ENCODE results near the gene TUBB3.
A peak's percentile ranks its signal among the peaks of the same experiment; 100 is the strongest.
"Not testable (repeated sequence)": the region's sequence is repeated elsewhere in the genome, so short reads cannot be mapped to it uniquely, and the experiment has no call there.

Gene TUBB3

DNA sequence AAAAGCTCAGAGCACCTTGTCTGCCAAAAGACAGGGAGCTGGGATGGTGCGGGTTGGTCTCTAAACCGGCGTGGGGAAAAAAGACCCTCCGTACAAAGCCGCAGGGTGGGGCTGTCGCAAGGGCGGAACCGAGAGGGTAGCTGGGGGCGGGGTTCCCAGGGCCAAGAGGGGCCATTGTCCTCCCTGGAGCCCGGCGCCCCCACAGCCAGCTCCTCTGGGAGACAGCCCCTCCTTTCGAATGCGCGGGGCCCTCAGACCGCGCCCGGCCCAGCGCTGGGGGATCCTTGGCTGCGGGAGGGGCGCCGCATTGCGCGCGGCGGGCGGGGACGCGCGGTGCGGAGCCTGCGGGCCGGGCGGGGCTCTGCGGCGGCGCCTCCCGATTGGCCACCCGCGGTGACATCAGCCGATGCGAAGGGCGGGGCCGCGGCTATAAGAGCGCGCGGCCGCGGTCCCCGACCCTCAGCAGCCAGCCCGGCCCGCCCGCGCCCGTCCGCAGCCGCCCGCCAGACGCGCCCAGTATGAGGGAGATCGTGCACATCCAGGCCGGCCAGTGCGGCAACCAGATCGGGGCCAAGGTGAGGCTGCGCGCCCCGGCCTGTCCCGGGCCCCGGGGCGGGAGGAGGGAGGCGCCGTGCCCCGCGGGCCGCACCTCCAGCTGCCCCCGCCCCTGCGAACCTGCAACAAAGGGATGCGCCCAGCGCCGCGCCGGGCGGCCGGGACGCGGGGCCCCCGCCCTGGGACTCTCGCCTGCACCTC, at the start of gene TUBB3:
Gene TUBB3 (plus strand): TSS at position 459 of the 756 bp plus-strand sequence. CDS start 60 bp downstream, at position 519.
- DNase-seq = no peak

DNA sequence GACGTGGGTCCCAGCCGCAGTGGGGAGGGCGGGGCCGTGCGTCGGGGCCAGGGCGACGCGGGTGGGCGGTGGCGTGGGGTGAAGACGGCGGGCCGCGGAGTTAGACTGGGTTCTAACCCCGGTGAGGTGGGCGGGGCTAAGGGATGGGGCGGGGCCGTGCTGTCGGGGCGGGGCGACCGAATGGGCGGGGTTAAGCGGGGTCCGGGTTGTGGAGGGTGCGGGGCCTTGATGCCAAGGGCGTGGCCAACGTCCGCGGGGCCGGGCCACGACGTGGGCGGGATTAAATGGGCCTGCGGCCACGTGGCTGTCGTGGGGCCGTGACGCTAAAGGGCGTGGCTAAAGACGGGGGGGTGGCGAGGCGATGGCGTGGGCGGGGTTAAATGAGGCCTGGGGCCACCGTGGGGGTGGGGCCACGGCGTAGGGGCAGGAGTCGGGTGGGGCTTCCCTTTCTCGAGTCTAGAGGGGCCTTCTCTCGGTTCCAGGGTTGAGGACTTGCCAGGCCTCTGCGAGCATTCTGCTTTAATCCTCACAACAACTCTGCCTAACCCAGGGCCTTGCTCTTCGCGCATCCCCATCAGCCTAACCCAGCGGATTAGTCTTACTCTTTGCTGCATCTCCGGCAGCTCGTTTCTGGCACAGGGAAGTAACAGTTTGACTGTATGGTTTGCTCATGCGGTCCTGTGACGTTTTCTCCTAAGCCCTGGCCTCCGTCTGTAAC, 49.0 kb upstream of the TUBB3 start:
- DNase-seq = peak; percentile 64

- not testable (repeated sequence) for DNase-seq
Observed at GRCh38 chr16:89879123-89879522, 44.0 kb upstream of the TUBB3 start.

DNA sequence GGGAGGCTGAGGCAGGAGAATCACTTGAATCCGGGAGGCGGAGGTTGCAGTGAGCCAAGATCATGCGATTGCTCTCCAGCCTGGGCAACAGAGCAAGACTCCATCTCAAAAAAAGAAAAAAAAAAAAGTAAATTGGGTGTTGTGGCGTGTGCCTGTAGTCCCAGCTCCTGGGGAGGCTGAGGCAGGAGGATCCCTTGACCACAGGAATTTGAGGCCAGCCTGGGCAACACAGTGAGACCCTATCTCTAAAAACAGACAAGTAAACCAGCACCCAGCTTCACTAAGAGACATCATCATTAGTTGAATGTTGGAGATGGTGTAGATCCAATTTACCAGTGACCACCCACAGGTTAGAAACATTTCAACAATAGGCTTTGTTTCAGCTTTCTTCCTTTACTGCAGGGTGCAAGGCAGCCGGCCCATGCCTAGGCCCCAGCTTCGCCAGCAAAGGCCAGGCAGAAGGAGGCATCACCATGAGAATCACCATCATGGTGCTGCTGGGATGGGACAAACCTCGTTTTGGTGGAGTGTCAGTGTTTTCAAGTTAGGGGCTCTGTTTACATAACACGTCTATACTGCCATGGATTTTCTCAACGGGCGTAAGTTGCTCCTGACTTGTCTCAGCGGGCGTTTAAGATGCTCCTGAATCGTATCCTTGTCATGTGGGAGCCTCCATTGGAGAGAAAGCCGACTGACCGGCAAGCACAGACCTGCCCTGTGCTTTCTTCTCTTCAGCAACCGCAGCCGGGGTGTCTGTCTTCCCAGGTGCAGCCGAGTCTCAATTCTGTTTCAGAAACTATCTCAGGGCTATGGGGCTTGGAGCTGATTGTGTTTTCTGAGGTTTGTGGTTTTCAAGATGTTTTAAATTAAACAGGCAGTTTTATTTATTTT, 42.4 kb upstream of the TUBB3 start:
- no peak for DNase-seq

DNA sequence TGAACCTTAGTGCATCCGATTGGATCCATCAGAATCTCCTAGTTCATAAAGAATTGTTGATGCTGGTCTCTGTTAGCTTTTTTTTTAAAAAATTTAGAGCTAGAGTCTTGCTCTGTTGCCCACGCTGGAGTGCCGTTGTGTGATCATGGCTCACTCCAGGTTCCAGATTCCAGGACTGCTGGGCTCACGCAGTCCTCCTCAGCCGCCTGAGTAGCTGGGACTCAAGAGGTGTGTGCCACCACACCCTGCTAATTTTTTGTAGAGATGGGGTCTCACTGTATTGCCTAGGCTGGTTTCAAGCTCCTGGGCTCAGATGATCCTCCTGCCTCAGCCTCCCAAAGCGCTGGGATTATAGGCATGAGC, 41.8 kb upstream of the TUBB3 start:
- DNase-seq = no peak

DNA sequence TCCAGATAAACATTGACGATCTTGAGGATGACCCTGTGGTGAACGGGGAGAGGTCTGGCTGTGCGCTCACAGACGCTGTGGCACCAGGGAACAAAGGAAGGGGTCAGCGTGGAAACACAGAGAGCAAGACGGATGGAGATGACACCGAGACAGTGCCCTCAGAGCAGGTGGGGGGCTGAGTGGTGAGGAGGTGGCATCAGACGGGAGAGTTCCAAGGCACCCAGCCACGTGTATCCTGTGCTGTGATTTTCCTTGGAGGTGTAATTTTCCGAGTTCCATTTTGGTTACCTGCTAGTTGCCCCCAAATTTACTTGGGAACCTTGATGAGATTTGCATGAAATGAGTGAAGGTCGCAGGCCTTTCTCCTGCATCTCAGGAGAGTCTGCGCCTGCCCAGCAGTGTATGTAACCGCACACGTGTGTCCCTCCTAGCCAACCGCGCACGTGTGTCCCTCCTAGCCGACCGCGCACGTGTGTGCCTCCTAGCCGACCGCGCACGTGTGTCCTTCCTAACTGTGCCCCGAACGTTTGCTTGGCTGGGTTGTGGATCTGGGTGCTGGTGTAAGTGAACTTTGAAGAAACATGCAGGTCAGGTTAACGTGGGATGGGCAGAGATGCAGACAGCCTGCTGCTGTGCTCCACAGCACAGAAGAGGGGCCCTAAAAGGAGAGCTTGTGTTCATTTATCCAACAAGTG, 39.6 kb upstream of the TUBB3 start:
- DNase-seq = no peak

DNA sequence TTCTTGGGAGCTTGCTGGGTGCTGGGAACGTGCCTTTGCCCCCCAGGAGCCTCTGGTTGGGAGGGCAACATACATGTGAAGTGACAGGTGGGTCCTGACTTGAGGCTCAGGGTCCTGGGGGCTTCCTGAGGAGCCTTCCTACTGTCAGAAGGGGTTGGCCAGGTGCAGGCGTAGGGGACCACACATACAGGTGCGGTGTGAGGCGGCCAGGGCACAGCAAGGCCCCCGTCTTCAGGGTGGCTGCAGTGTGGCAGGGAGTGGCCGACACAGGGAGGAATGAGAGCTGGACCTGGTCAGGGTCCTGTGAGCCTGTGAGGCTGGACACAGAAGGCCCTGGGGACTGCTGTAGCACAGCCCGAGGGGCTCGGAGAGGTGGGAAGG, 39.1 kb upstream of the TUBB3 start:
- DNase-seq = no peak

DNA sequence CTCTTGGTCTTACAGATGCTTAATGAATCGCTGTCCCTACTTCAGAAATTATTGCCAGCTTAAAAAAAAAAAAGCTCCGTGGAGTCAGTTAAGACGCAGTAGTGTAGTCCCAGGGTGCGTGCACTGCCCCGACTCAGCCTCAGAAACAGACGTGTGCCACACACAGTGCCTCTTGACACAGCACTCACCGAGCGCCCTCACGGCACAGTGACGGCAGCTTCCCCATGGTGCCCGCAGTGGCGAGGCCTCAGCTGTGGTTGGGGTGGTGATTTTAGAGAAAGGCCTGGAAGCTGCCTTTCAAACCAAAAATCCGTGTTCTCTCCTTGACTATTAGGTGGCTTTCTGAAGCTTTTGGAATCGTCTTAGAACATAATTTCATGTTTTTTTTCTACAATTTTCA, 35.9 kb upstream of the TUBB3 start:
- DNase-seq = no peak

GRCh38 chr16:89890200-89890599, 32.9 kb upstream of the TUBB3 start:
- no peak for DNase-seq

DNA sequence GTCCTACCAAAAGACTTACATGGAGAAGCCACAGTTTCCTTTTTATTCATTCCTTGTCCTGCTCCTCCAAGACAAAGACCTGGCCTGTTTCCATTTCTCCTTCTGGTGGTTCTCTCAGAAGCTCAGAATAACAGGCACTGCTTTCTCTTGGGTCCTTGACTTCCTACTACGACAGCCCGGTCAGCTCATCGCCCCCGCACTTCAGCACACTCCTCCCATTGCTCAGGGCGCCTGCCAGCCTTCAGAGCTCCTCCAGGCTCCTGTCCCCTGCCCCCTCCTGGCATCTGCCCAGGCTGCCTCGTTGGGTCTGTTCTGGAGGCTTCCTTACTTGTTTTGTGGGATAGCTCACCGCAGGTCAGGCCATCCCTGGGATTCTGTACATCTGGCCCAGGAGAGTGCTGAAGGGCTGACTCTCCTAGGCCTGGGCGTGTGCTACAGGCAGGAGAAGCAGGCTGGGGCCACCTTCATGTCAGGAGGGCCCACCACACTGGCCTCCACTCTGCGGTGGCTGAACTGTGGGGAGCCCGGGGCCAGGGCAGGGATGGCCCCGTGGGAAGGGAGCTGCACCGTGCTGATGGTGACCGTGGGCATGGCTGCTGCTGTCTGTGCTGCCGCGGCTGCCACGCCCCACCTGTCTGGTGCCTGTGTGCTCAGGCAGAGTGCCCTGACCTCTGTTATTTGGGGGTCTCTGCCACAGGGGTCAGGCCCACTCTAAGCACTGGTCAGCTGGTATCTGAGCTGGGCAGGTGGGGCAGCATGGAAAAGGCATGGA, 32.1 kb upstream of the TUBB3 start:
- DNase-seq = no peak

GRCh38 chr16:89892055-89892630, 31.0 kb upstream of the TUBB3 start:
- DNase-seq = no peak

- no peak for DNase-seq
Observed at GRCh38 chr16:89892635-89893034, 30.5 kb upstream of the TUBB3 start.

GRCh38 chr16:89893642-89894548, 29.2 kb upstream of the TUBB3 start:
- no peak for DNase-seq

DNA sequence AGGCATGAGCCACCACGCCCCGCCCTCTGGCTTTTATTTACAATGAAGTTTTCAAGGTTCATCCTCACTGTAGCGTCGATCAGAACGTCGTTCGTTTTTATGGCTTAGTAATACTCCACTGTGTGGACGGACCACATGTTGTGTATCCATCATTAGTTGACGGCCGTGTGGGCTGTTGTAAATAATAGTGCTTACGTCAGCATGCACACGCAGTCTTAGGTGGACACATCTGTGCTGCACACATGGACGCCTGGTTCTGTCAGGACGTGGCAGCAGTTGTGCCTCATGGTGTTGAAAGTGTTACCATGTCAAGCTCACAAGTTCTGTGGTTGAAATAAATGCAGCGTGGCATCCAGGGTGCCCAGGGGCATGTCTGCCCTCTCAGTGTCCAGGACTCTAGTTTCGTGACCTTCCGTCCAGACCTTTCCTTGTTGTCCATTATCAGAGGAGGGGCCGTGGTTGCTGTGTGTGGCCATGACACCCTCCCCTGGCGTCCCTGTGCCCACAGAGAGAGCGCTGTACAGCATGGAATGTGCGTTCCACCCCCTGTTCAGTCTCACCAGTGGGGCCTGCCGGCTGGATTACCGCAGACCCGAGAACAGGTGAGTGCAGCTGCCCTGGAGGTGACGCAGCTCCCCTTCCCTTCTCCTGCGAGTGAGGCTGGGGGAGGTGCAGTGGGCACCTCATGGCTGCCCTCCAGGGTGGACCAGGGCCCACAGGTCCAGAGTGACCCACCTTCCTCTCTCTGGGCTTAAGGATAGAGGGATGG, 27.5 kb upstream of the TUBB3 start:
- DNase-seq = no peak

- DNase-seq = no peak
Observed at GRCh38 chr16:89897204-89897603, 25.9 kb upstream of the TUBB3 start.

DNA sequence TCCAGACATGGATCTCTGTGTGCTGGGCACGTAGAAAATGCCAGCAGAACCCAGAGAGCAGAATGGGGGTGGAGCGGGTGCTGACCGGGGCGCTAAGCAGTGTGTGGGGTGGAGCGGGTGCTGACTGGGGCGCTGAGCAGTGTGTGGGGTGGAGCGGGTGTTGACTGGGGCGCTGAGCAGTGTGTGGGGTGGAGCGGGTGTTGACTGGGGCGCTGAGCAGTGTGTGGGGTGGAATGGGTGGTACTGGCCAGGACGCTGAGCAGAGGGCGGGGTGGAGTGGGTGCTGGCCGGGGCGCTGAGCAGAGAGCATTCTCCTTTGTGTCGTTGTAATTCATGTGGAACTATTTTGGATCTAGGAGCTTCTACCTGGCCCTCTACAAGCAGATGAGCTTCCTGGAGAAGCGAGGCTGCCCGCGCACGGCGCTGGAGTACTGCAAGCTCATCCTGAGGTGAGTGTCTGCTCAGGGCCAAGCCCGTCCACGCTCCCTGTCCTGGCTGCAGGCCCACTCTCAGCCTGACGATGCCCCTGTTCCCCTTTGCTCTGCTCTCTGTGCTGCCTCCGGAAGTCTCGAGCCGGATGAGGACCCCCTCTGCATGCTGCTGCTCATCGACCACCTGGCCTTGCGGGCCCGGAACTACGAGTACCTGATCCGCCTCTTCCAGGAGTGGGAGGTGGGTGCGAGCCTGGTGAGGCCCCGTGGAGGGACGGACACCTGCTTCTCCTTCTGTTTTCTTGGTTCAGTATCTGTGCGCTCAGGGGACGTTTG, 24.8 kb upstream of the TUBB3 start:
- no peak for DNase-seq

DNA sequence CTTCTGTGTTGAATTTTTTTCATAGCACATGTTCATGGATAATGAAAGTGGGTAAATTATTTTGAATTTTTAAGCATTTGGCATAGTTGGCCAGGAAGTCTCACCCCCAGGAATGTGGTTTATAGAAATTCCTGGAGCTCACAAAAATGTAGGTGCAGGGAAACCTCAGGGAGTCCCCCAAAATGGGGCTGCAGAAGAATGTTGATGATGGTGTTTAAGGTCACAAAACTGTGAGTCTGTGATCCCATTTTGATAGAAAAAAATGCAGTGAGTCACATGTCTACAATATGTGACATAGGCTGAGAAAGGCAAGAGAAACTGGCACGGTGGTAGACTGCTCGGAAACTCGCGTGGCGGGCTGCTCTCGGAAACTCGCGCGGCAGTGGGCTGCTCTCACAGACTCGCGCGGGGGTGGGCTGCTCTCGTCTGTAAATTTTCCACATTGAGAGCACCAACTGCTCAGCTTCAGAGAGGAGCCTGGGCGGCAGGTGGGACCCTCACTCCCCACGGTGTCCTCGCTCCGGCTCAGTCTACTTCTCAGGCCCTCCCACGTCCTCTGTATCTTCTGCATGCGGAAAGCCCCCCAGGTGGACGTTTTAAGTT, 23.2 kb upstream of the TUBB3 start:
- DNase-seq = no peak

DNA sequence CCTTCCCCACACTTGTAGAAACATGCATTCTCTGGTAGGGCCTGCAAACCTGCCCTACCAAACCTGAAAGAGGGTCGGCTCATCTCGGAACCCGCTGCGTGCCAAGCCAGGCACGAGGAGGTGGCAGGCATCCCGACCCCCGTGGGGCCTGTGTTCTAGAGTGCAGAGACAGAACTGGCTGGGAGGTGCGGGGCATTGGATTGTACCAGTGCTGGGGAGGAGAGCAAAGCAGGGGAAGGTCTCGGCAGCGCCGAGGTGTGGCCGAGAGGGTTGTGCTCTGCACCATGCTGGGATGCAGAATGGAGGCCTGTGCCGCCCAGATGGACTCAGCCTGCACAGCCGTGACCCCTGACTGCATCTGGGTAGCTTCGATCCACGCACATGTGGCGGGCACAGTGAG, 22.3 kb upstream of the TUBB3 start:
- no peak for DNase-seq

DNA sequence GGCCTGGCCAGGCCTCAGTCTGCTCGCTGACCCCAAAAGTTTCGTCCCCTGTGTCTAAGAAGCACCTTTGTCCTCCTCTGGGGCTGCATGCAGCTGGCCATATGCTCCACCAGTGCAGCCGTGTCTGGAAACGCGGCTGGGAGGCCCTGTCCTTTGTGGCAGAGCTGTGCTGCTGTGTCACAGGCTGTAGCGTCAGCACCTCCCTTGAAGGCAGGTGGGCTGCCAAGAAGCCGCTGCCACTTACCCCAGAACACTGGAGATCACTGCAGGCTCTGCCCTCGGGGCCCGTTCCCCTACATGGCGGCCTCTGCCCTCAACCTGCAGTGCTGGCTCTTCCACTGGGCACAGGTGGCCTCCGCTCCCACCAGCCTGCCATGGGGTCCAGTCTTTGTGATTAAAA, 20.2 kb upstream of the TUBB3 start:
- DNase-seq = no peak
